Stimulated activated CD4-positive, alpha-beta T cell treated with anti-CD3 and anti-CD28 coated beads, TNF-alpha, amount 100 ng/mL, for 48 hours (primary cell): ENCODE data around the gene BARD1.
"Not testable (repeated sequence)": the region's sequence is repeated elsewhere in the genome, so short reads cannot be mapped to it uniquely, and the experiment has no call there.

Experiments
- DNase-seq, 3 donors: peaks; one replicate each; pipeline ENCODE4 v3.0.0-alpha.2; 2020; ENCODE audit warnings: low read depth in 3 of 3

BARD1 gene

DNA sequence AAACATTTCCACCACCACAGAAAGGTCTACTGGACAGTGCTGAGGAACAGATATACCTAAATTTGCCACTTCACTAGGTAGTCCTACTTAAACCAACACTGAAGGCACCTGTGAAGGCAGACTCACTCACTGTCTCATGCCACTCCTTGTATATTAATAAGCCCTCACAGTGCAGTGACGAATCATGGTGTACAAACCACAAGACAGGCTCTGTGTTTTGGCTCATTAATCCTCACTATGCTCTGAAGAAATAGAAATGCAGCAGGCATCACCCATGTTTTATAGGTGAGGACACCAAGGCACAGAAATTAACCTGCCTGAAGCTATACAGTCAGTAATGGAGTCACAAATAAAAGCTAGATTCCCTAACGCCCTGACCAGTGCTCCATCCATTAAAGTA, 44.3 kb downstream of the BARD1 start:
- DNase-seq = no peak

DNA sequence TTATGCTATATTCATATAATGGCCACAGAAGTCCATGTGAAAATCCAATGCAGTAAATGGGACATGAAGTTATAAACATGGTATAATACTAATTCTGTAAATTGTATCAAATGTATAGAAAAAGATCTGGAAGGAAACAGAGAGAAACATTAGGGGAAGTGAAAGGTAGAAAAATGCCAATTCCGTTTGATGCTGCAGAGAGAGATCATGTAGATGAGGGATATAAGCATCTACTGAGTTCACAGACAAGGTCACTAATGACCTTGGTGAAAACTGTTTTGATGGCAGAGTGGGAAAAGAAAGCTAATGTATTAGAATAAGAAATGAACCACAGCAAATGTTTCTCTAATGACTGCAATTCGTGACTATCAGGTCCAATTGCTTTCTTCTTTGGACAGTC, 56.0 kb downstream of the BARD1 start:
- no peak for DNase-seq

DNA sequence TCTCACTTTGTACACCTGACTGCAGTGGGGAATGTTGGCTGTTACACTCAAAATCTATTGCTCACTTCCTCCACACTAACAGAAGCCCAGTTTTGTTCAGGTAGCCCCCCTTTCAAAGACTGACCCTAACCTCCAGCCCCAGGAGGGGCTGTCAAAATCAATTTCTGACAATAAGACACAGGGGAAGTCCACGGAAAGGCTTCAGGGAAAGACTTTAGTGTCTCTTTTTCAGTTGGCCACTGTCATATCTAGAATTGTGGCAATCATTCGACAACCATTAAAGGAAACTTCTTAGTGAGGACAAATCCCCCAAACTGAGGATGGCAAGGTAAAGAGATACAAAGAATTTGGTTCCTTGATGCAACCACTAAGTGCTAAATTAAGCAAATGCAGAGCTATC, 59.0 kb downstream of the BARD1 start:
- no peak for DNase-seq

DNA sequence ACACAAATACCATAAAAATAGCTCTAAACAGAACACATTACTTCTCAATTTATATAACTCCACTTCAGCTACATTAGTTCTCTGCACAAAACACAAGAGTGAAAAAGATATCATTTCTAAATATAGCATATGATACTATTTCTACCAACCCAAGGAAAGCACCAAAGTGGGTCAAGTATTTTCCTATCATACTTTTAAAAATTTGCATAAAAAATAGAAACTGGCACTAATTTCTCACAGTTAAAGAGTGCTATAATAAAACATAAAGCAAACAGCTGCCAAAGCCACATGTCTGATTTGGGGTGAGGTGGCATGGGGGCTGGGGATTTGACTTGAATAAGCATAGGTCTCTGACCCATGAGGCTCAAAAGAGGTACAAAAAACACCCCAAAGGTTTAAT, 61.5 kb downstream of the BARD1 start:
- no peak for DNase-seq

DNA sequence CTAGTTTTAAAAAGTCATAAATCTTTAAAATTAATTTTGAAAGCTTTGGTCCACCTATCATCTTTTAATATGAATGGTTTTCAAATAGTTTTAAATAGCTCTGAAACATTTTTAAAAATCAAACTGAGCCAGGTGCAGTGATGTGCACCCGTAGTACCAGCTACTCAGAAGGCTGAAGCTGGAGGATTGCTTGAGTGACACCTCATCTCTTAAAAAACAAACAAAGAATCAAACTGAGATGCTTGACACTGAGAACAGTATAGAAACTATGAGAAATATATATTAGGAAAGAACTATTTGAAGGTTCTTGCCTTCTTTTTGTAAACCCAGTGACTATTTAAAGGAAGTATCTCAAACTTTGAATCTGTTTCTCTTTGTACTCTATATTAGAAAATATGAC, 67.4 kb downstream of the BARD1 start:
- DNase-seq = no peak

DNA sequence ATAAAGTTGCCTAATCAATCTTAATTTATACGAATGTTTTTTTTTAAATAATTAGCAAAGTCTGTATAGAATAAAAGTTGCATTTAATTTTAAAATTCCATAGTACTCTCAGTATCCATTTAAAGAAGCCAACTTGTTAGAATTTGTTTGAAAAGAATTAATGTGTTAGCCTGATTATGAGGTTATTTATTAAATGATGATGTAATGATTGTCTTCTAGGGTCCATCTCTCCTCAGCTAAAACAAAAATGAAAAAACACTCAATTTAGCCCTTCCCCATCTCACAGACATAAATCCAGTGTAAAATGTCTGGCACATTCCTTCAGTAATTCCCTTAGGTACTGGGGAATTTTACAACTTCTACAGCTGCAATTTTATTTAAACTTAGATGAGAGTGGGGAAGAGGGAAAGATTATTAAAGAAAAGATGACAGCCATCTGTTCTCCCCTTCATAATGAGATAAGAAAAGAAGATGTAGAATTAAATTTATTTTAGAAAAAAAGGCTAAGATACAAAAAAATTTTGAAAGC, 68.6 kb downstream of the BARD1 start:
- DNase-seq = no peak

DNA sequence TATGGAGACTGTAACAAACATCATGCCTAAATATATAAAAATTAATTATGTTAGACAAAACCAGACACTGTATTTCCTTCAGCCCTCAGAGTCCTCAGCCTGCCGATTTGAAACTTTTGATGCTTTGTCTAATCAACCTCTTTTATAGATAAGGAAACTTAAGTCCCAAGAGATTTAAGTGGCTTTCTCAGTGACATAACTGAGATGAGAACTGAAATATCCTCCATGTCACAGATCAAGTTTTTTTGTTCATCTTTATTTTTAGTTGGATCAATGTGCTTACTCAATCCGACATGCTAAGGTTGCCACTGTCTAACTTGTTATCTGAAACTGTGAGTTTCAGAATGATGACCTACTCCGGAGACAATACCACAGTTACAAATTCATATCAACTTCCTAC, 72.3 kb downstream of the BARD1 start:
- no peak for DNase-seq

DNA sequence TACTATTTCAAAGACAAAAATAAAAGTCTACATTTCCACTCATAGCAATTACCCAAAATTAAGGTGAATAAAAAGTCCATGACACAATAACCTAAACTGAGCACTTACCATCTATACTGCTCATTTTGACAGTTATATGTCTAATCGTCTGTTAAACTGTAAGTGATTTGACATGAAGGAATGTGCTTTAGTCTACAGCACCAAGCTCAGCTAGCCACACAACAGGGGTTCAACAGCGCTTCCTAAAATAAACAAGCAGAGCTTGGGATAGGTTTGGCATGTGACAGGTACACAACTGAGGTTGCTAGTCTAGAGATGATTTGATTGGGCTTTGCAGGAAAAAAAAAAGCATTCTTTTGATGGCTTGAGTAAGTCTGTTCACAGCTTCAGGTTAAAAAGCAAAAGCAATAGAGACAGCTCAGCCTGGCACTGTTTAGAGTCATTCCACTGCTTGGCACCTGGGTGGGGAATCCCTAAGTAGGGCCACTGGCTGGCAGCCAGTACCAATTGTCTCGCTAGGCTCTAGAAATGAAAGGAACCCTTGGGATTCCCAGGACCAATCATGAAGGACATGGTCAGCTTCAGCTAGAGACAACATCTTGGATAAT, 78.6 kb downstream of the BARD1 start:
- no peak for DNase-seq

DNA sequence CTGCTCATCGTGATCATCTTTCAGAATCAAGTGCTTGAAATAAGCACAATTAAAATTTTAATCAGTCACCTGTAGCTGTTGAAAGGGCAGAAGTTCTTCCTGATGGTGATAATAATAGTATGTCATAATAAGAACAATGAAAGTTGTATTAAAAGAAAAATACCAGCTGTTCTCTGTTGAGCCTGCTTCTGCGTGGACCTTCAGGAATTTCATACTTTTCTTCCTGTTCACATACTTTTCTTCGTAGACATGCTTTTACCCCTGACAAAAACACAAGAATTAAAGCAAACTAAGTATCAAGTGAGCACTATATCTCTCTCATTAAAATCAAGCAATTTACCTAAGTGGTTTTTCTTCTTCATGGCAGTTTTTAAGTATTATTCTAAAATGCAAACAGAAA, 79.2 kb downstream of the BARD1 start:
- no peak for DNase-seq

DNA sequence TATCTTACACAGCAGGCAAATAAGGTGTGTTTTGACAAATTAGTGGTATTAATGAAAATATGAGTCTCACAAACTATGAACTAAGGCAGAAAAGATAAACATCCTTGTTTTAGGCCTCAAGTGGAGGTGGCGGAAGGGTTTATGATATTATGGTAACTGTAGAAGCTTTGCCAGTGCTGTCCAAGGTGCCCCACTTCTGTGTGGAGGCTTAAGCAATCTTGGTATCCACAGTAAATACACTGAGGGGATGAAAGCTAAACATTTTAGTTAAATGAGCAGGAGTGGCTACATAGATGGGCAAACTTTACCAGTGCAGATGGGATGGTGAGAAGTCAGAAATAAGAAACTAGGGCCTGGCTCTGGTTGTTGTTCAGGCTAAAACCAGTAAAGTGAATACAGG, 84.7 kb downstream of the BARD1 start:
- DNase-seq = no peak

DNA sequence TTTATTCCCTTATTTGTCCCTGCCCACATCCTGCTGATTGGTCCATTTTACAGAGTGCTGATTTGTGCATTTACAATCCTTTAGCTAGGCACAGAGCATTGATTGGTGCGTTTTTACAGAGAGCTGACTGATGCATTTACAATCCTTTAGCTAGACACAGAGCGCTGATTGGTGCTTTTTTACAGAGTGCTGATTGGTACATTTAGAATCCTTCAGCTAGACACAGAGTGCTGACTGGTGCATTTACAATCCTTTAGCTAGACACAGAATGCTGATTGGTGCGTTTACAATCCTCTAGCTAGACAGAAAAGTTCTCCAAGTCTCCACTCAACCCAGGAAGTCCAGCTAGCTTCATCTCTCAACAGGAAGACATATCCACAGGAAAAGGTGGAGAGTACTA, 91.6 kb downstream of the BARD1 start:
- DNase-seq = not testable (repeated sequence)

DNA sequence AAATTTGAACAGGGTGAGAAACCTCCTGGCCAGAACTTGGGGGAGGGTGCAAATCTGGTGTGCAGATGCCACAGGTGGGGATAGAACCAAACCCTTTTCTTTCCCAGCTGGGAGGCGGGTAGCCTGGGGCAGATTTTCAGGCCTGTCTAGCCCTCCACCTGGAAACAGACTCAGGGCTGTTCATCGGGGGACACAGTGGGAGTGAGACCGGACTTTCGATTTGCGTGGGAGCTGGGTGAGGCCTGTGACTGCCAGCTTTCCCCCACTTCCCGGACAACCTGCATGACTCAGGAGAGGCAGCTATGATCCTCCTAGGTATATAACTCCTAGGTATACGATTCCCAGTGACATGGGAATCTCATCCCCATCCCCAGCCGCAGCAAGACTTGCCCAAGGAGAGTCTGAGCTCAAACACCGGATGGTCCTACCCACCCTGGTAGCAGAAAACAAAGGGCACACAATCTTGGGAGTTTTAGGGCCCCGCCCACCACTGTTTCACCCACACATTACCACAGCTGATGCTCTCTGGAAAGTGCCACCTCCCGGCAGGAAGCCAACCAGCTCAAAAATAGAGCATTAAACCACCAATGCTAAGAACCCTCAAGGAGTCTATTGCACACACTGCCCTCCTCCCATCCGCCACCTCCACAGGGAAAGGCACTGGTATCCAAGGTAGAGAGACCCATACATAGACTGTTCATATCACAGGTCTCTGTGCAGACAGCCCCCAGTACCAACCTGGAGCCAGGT, 92.5 kb downstream of the BARD1 start:
- no peak for DNase-seq

DNA sequence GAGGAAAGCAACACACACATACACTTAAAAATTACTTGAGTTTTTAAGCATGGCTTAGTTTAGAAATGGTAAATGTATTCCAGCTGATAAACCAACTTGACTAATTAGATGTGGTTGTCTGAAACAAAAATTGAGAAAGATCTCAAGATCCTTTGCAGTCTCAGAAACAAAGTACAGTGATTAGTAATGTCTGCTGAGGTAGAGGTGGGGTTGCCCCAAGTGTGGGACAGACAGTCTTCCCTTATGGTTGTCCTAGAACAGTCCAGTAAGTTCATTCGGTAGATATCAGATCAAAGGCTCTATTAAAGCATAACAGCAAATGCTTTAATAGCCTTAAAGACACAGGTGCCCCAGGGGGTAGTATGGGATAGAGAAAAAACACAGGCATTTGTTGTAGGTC, 94.5 kb downstream of the BARD1 start:
- DNase-seq = no peak

DNA sequence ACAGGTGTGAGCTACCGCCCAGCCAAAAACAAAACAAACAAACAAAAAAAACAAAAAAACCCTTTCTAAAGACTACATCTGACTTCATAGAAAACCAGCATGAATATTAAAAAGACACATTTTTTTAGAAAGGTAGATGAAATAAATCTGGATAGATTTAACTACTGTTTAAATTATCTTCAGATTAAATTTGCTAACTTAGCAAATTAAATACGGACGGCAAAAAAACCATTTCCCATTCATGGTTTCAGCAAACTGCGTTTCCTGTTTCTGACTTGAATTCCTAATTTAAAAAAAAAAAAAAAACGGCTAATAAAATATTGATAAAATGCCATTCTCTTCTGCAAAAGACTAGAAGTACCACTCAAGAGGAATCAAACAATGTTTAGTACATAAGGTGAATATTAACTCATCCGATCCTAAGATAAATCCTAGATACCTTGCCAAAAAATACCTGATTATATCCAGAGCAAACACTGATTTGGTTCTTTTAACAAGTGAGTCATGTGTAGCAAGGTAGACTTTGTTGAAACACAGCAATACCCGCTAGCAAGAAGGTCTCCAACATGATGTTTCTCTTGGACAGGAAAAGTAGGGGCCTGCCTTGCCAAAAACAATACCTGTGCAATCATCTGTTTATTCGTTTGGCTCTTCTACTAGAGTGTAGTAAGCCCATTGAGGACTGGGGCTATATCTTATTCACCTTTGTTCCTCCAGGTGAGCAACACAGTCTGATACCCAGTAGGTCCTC, 96.2 kb downstream of the BARD1 start:
- DNase-seq = no peak

DNA sequence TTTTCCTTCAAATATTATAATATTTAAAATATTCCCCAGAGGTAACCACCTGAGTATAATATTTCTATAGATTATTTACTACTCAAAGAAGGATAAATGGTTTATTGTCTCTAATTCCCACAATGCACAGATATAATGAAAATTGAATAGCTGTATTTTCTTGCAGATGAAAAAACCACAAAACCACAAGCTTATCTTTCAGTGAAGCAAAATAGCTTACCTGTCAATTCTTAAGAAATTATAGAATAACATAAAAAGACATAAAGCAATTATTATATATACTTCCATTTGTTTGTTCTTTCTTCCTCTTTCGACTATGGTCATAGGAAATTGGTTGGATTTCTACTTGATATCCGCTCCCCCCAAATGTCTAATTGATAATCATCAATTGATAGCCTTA, 98.8 kb downstream of the BARD1 start:
- no peak for DNase-seq

DNA sequence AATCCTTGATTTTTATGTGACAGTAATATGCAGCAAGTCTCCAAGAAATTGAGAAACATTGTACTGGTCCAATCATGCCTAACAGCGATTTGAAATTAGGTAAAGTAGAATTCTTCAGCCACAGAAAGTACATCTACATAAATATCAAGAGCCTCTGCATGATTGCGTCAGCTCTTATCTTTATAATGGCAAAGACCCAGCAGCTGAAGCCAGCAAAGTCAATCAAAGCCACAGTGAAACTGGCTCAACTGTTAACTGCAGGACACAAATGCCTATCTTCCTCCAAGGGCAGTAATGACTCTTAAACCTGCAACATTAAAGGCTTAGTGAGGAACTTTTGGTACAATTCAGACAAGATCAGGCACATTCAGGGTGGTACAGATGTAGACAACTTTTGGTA, 102.5 kb downstream of the BARD1 start:
- no peak for DNase-seq

DNA sequence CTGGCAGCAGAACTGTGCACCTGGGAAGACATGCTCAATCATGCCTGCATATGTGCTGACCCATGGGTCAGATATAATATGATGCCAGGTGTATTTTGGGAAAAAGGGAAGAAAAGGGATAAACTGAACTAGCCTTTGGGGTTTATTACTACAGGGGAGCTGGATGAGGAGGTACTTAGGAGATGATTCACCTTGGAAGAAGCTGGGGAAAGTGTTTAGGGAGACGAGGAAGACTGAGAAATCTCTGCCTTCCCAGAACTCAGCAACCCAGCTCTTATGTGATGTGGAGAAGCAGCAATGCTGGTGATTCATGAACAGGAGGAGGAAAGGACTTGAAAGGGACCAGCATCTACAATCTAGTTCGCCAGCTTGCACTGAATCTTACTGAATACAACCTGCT, 110.2 kb downstream of the BARD1 start:
- no peak for DNase-seq

DNA sequence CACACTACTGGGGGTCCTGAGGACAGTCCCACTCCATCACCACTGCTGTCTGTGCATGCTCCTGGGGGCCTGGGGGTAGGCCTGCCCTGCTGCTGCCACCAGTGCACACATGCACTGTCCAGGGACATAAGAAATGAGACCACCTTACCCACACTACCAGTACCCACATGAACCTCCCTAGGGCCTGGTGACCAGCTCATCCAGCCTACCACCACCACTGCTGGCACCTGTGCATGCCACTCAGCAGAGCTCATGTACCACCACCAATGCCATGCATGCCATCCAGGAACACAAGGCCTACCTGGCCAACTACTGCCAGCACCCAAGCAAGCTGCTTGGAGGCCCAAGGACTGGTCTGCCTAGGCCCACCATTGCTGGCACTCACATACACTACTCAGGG, 112.8 kb downstream of the BARD1 start:
- no peak for DNase-seq

DNA sequence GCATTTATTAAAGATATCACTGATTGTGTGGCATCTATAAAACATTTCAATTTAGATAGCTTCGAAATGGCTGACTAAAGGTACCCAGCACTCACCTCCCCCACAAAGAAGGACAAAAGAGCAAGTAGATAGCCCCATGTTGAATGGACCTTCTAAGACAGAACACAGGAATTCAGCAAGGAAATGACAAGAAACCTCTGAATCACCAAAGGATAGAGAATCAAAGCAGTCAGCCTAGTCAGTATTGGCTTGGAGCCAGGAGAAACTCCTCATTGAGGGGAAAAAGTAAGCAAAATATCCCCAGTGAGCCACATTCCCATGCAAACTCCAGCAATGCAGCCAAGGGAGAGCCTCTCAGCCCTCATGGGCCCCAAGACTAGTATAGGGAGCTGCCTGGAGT, 113.7 kb downstream of the BARD1 start:
- no peak for DNase-seq

DNA sequence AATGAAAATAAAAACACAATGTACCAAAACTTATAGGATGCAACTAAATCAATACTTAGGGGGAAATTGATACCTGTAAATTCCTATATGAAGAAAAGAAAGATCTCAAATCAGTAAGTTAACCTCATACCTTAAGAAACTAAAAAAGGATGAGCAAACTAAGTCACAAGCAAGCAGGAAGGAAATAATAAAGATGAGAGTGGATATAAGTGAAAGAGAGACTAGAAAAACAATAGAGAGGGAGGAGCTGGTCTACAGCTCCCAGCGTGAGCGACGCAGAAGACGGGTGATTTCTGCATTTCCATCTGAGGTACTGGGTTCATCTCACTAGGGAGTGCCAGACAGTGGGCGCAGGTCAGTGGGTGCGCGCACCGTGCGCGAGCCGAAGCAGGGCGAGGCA, 125.9 kb downstream of the BARD1 start:
- DNase-seq = not testable (repeated sequence)

DNA sequence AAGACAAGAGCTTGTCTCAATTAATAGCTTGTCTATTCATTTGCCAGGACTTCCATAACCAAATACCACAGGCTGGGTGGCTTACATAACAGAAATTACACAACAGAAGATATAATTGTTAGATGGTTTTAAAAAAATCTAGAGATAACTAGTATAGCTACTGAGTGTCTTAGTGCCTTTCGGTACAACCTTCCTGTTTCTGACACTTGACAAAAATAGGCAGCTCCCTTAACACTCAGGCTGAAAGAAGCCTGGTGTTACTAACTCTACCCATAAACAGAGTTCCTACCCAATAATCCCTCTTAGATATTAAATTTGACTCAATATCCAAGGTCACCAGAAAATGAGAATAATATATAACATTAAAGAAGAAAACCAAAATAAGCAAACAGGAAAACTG, 129.7 kb downstream of the BARD1 start:
- DNase-seq = no peak

DNA sequence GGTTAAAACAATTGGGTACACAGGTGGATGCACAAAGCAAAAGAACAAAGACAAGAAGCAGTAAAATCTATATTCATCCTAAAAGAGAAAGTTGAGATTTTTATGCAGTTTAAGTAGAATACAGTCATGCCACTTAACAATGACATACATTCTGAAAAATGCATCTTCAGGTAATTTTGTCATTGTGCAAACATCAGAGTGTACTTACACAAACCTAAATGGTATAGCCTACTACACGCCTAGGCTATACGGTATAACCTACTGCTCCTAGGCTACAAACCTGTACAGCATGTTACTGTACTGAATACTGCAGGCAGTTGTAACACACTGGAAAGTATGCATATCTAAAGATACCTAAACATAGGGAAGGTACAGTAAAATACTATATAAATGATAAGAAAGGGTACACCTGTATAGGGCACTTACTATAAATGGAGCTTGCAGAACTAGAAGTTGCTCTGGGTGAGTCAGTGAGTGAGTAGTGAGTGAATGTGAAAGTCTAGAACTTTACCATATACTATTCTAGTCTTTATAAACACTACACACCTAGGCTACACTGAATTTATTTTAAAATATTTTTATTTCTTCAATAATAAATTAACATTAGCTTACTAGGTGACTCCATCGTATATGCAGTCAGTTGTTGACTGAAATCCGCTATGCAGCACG, 132.9 kb downstream of the BARD1 start:
- DNase-seq = no peak
